NT2/D1 (cell line): ENCODE results near the gene YEATS4.
A peak's percentile ranks its signal among the peaks of the same experiment; 100 is the strongest.

Experiments used
- DNase-seq: peaks from one replicate; pipeline ENCODE4 v3.0.0-alpha.2; 2011; ENCODE audit warnings: low read depth, low spot score
- H3K27me3 ChIP-seq: 2 replicates; pipeline ENCODE4 v1.6.0; 2011; ENCODE audit warnings: mild to moderate bottlenecking; ENCODE audit not compliant: insufficient read length, insufficient read depth
- H3K36me3 ChIP-seq: 2 replicates; pipeline ENCODE4 v1.6.1; 2011; ENCODE audit warnings: mild to moderate bottlenecking, low read length, mixed read lengths; ENCODE audit not compliant: insufficient read depth, insufficient read length
- H3K4me1 ChIP-seq: 2 replicates; pipeline ENCODE4 v1.5.1; 2011; ENCODE audit not compliant: insufficient read depth, insufficient read length
- H3K4me3 ChIP-seq: 2 replicates; pipeline ENCODE4 v1.5.1; 2011; ENCODE audit warnings: low read depth; ENCODE audit not compliant: insufficient read length
- H3K9ac ChIP-seq: 2 replicates; pipeline ENCODE4 v1.6.0; 2011; ENCODE audit warnings: low read depth; ENCODE audit not compliant: insufficient read length
- H3K9me3 ChIP-seq: 2 replicates; pipeline ENCODE4 v1.5.1; 2011; ENCODE audit warnings: mild to moderate bottlenecking, low read length; ENCODE audit not compliant: insufficient read depth
- SUZ12 ChIP-seq: IDR thresholded peaks from 2 replicates; pipeline ENCODE4 v1.6.1; 2011; ENCODE audit not compliant: insufficient read length, insufficient read depth; ENCODE audit errors: extremely low read depth
- YY1 ChIP-seq: IDR thresholded peaks from 2 replicates; pipeline ENCODE4 v1.6.1; 2011; ENCODE audit not compliant: insufficient read length, insufficient read depth
- ZNF274 ChIP-seq: IDR thresholded peaks from 2 replicates; pipeline ENCODE4 v1.6.1; 2011; ENCODE audit warnings: mild to moderate bottlenecking, low read depth, low read length

YEATS4 gene

GRCh38 chr12:69328426-69328825, 31.1 kb upstream of the YEATS4 start:
- H3K27me3 ChIP-seq: no peaks in the 10 kb centered on the region

GRCh38 chr12:69329669-69330428, 29.7 kb upstream of the YEATS4 start:
- no peaks in the 10 kb centered on the region for H3K36me3 ChIP-seq
- peaks cover 4% of the 10 kb centered on the region for H3K4me1 ChIP-seq
- H3K27me3 ChIP-seq: no peaks in the 10 kb centered on the region
- no peak for DNase-seq
- H3K9me3 ChIP-seq: no peaks in the 10 kb centered on the region
- H3K9ac ChIP-seq: no peak overlapping the region
- no peak overlapping the region for H3K4me3 ChIP-seq
- TF ChIP-seq YY1 (no peak), ZNF274 (no peak), SUZ12 (no peak)

More at GRCh38 chr12:69328426-69328825, 31.1 kb upstream of the YEATS4 start:
- DNase-seq: no peak
- H3K9me3 ChIP-seq: no peaks in the 10 kb centered on the region
- no peak overlapping the region for H3K4me3 ChIP-seq
- H3K4me1 ChIP-seq: peaks cover 4% of the 10 kb centered on the region
- TF ChIP-seq YY1: no peak
- no peak for TF ChIP-seq ZNF274
- TF ChIP-seq SUZ12: no peak
- H3K9ac ChIP-seq: no peak overlapping the region
- H3K36me3 ChIP-seq: no peaks in the 10 kb centered on the region

GRCh38 chr12:69330475-69331473, 28.8 kb upstream of the YEATS4 start:
- no peaks in the 10 kb centered on the region for H3K9me3 ChIP-seq
- no peak overlapping the region for H3K9ac ChIP-seq
- peaks cover 4% of the 10 kb centered on the region for H3K4me1 ChIP-seq
- no peaks in the 10 kb centered on the region for H3K36me3 ChIP-seq
- no peak for TF ChIP-seq ZNF274
- TF ChIP-seq YY1: no peak
- no peak for TF ChIP-seq SUZ12
- H3K27me3 ChIP-seq: no peaks in the 10 kb centered on the region
- peak; percentile 25 for DNase-seq
- H3K4me3 ChIP-seq: peak overlapping the region; percentile 22

GRCh38 chr12:69331519-69331908, 28.0 kb upstream of the YEATS4 start:
- Histone ChIP-seq H3K36me3 (no peaks in the 10 kb centered on the region), H3K9ac (no peak overlapping the region), H3K27me3 (no peaks in the 10 kb centered on the region), H3K4me1 (peaks cover 4% of the 10 kb centered on the region), H3K9me3 (no peaks in the 10 kb centered on the region), H3K4me3 (peak overlapping the region; percentile 22)
- DNase-seq: no peak
- TF ChIP-seq SUZ12 (no peak), YY1 (no peak), ZNF274 (no peak)

GRCh38 chr12:69331909-69332684, 27.4 kb upstream of the YEATS4 start:
- TF ChIP-seq ZNF274 (no peak), SUZ12 (no peak), YY1 (no peak)
- DNase-seq: no peak
- Histone ChIP-seq H3K4me3 (no peak overlapping the region), H3K27me3 (no peaks in the 10 kb centered on the region), H3K9ac (no peak overlapping the region), H3K36me3 (no peaks in the 10 kb centered on the region), H3K4me1 (peaks cover 4% of the 10 kb centered on the region), H3K9me3 (no peaks in the 10 kb centered on the region)

- no peaks in the 10 kb centered on the region for H3K9me3 ChIP-seq
- TF ChIP-seq SUZ12 (no peak), YY1 (no peak), ZNF274 (no peak)
- no peak overlapping the region for H3K4me3 ChIP-seq
- H3K9ac ChIP-seq: no peak overlapping the region
- H3K36me3 ChIP-seq: no peaks in the 10 kb centered on the region
- no peaks in the 10 kb centered on the region for H3K27me3 ChIP-seq
- H3K4me1 ChIP-seq: peaks cover 4% of the 10 kb centered on the region
- DNase-seq: no peak
Measured at GRCh38 chr12:69332815-69333358, 26.7 kb upstream of the YEATS4 start.

GRCh38 chr12:69334158-69334557, 25.4 kb upstream of the YEATS4 start:
- Histone ChIP-seq H3K9ac (no peak overlapping the region), H3K27me3 (no peaks in the 10 kb centered on the region), H3K4me3 (no peak overlapping the region), H3K36me3 (no peaks in the 10 kb centered on the region), H3K9me3 (no peaks in the 10 kb centered on the region), H3K4me1 (peaks cover 4% of the 10 kb centered on the region)
- DNase-seq: no peak
- TF ChIP-seq YY1: no peak
- TF ChIP-seq SUZ12: no peak
- no peak for TF ChIP-seq ZNF274
